ENCODE measurements around the gene CCDC33.

Gene CCDC33

DNA sequence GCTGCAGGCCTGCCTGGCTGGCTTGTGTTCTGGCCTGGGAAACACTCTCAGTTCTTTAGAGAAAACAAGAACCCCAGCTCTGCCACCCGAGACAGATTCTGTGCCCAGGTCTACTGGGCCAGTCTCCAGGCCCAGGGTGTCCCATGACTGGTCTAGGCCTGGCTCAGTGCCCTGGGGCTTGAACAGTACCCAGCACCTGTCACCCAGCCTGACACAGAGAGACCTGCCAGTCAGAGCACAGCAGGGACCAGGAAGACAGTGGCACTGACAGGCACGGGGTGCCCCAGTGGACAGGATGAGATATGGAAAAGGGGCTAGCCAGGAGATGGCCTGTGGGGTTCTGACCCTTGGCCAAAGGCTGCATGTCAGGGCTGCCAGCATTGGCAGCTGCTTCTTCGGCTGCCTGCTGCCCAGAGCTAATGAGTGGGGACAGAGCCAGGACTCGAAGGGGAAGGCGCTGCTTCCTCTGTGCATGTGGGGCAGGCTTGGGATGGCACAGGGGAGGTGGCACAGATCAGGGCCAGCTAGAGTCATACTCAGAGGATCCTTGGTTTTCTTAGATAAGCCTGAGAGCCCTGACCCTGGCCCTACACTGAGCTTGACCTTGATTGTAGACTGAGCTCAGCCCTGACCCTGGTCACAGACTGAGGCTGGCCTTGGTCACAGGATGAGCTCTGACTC, 15.1 kb downstream of the CCDC33 start:
- CTCF ChIA-PET: interaction anchor here (1.8 kb wide), 1 partner anchor 10 kb away, joined by 9 read pairs; no protein-coding TSS in a partner anchor
- no peak overlapping the region for H3K4me3 ChIP-seq (ENCODE audit: control insufficient read depth in 1 of 7, extremely low read depth in 1 of 7, insufficient read depth in 4 of 7, low read depth in 2 of 7, low read length in 6 of 7)
- POLR2A ChIA-PET: no interaction called here
- H3K4me1 ChIP-seq (ENCODE audit: control extremely low read depth in 1 of 4, control insufficient read depth in 4 of 4, insufficient read depth in 4 of 4, low read length in 3 of 4): no peaks in the 10 kb centered on the region
- no peaks in the 10 kb centered on the region for H3K9me3 ChIP-seq (ENCODE audit: control extremely low read depth in 1 of 5, control insufficient read depth in 4 of 5, insufficient read depth in 2 of 5, low read depth in 1 of 5, low read length in 4 of 5)
- DNase-seq: no peak
- no peak overlapping the region for H3K27ac ChIP-seq (ENCODE audit: insufficient read depth in 1 of 2, low read depth in 1 of 2, low read length in 2 of 2, poor library complexity in 1 of 2, severe bottlenecking in 2 of 2)
- H3K27me3 ChIP-seq (replicated peaks in 2 of 5; ENCODE audit: control insufficient read depth in 4 of 5, insufficient read depth in 5 of 5, low read length in 4 of 5): peaks cover 0 to 23% (median 6%) of the 10 kb centered on the region in 5 experiments
- 94% methylated on average over 5 of the region's 5 CpGs for WGBS (ENCODE audit: insufficient coverage)
- H3K36me3 ChIP-seq (ENCODE audit: control insufficient read depth in 4 of 4, insufficient read depth in 4 of 4, low read length in 3 of 4): no peaks in the 10 kb centered on the region

DNA sequence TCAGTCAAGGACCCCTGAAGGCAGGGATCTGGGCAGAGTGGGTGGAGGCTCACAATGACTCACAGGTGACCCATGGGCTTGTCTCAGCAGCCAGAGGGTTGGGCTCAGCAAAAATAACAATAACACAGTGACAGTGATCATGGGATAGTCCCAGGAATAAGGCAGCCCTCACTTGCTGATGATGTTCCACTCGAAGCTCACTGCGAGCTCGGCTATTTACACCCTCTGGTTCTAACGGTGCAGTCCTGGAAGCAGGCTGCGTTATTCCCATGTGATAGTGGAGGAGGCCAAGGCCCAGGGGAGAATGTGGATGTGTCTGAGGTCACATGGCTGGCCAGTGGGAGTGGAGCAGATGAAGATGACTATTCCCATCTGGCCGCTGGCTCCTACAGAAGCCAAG, 16.2 kb downstream of the CCDC33 start:
- POLR2A ChIA-PET: no interaction called here

DNA sequence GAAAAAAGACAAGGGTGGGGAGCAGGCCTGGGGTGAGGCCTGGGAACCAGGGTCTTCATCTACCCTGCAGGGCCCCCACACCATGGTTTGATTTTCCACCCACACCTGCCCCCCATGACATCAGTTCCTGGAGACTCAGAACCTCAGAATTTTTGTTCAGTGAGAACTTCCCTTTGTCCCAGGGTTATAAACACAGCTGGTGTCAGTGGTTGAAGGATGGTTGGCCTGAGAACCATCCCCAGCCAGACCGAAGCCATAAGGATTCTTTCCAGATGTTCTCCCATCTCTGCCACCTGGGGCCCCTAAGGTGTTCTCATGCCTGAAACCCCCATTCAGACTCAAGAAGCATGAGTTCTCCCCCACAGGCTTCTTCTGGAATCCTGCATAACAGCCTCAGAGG, 16.6 kb downstream of the CCDC33 start:
- Histone ChIP-seq H3K36me3 (ENCODE audit: control insufficient read depth in 4 of 4, insufficient read depth in 4 of 4, low read length in 3 of 4) (no peaks in the 10 kb centered on the region), H3K4me3 (ENCODE audit: control insufficient read depth in 1 of 7, extremely low read depth in 1 of 7, insufficient read depth in 4 of 7, low read depth in 2 of 7, low read length in 6 of 7) (no peak overlapping the region), H3K27ac (ENCODE audit: insufficient read depth in 1 of 2, low read depth in 1 of 2, low read length in 2 of 2, poor library complexity in 1 of 2, severe bottlenecking in 2 of 2) (no peak overlapping the region), H3K27me3 (replicated peaks in 2 of 5; ENCODE audit: control insufficient read depth in 4 of 5, insufficient read depth in 5 of 5, low read length in 4 of 5) (peaks cover 0 to 17% (median 5%) of the 10 kb centered on the region in 5 experiments), H3K4me1 (ENCODE audit: control extremely low read depth in 1 of 4, control insufficient read depth in 4 of 4, insufficient read depth in 4 of 4, low read length in 3 of 4) (no peaks in the 10 kb centered on the region), H3K9me3 (ENCODE audit: control extremely low read depth in 1 of 5, control insufficient read depth in 4 of 5, insufficient read depth in 2 of 5, low read depth in 1 of 5, low read length in 4 of 5) (no peaks in the 10 kb centered on the region)
- ChIA-PET POLR2A (no interaction called here), CTCF (no interaction called here)
- 86% methylated on average over 1 of the region's 1 CpG for WGBS (ENCODE audit: insufficient coverage)
- DNase-seq: no peak

More for the DNA sequence above, 16.2 kb downstream of the CCDC33 start:
- no peak for DNase-seq
- no peak overlapping the region for H3K4me3 ChIP-seq (ENCODE audit: control insufficient read depth in 1 of 7, extremely low read depth in 1 of 7, insufficient read depth in 4 of 7, low read depth in 2 of 7, low read length in 6 of 7)
- H3K36me3 ChIP-seq (ENCODE audit: control insufficient read depth in 4 of 4, insufficient read depth in 4 of 4, low read length in 3 of 4): no peaks in the 10 kb centered on the region
- WGBS (ENCODE audit: insufficient coverage): 95% methylated on average over 6 of the region's 6 CpGs
- CTCF ChIA-PET: no interaction called here
- no peak overlapping the region for H3K27ac ChIP-seq (ENCODE audit: insufficient read depth in 1 of 2, low read depth in 1 of 2, low read length in 2 of 2, poor library complexity in 1 of 2, severe bottlenecking in 2 of 2)
- no peaks in the 10 kb centered on the region for H3K4me1 ChIP-seq (ENCODE audit: control extremely low read depth in 1 of 4, control insufficient read depth in 4 of 4, insufficient read depth in 4 of 4, low read length in 3 of 4)
- H3K9me3 ChIP-seq (ENCODE audit: control extremely low read depth in 1 of 5, control insufficient read depth in 4 of 5, insufficient read depth in 2 of 5, low read depth in 1 of 5, low read length in 4 of 5): no peaks in the 10 kb centered on the region
- peaks cover 0 to 17% (median 6%) of the 10 kb centered on the region in 5 experiments for H3K27me3 ChIP-seq (replicated peaks in 2 of 5; ENCODE audit: control insufficient read depth in 4 of 5, insufficient read depth in 5 of 5, low read length in 4 of 5)

DNA sequence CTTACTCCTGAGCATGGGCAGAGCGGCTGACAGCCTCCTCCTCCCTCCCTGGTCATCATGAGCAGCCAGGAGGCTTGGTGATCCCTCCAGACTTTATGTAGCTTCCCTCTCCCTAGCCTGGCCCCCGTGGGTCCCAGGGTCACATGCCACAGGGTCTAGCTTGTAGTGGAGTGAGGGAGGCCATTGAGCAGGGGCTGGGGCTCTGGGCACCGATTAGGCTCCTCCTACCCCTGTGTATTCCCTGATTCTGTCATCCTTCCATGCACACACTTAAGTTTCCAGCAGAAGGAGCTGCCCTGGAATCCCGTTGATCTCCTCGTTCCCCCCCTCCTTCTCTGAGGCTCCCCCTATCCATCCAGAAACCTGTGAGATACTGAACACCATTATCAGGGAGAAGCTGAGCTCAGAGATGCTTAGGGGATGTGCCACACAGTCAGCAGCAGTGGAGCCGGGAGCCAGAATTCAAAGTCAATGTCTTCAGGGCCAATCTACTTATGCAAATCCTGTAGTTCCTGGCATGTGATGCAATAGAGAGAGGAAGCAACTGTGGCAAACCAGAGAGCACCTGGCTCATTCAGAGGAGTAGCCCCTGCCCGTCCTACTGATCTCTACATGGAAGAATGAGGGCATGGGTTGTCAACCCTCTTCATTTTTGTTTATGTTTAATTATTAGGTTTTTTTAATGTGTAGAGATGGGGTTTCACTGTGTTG, 17.2 kb downstream of the CCDC33 start:
- 83% methylated on average over 4 of the region's 7 CpGs for WGBS (ENCODE audit: insufficient coverage)
- DNase-seq: no peak
- H3K4me1 ChIP-seq (ENCODE audit: control extremely low read depth in 1 of 4, control insufficient read depth in 4 of 4, insufficient read depth in 4 of 4, low read length in 3 of 4): no peaks in the 10 kb centered on the region
- no peaks in the 10 kb centered on the region for H3K9me3 ChIP-seq (ENCODE audit: control extremely low read depth in 1 of 5, control insufficient read depth in 4 of 5, insufficient read depth in 2 of 5, low read depth in 1 of 5, low read length in 4 of 5)
- no peak overlapping the region for H3K4me3 ChIP-seq (ENCODE audit: control insufficient read depth in 1 of 7, extremely low read depth in 1 of 7, insufficient read depth in 4 of 7, low read depth in 2 of 7, low read length in 6 of 7)
- no peaks in the 10 kb centered on the region for H3K36me3 ChIP-seq (ENCODE audit: control insufficient read depth in 4 of 4, insufficient read depth in 4 of 4, low read length in 3 of 4)
- ChIA-PET POLR2A (no interaction called here), CTCF (no interaction called here)
- H3K27me3 ChIP-seq (replicated peaks in 2 of 5; ENCODE audit: control insufficient read depth in 4 of 5, insufficient read depth in 5 of 5, low read length in 4 of 5): peaks cover 0 to 20% (median 5%) of the 10 kb centered on the region in 5 experiments
- H3K27ac ChIP-seq (ENCODE audit: insufficient read depth in 1 of 2, low read depth in 1 of 2, low read length in 2 of 2, poor library complexity in 1 of 2, severe bottlenecking in 2 of 2): no peak overlapping the region

- ChIA-PET POLR2A (no interaction called here), CTCF (interaction anchor here (1.0 kb wide), 1 partner anchor 51 kb away, joined by 3 read pairs; no protein-coding TSS in a partner anchor)
- no peak overlapping the region for H3K27ac ChIP-seq (ENCODE audit: insufficient read depth in 1 of 2, low read depth in 1 of 2, low read length in 2 of 2, poor library complexity in 1 of 2, severe bottlenecking in 2 of 2)
- H3K9me3 ChIP-seq (ENCODE audit: control extremely low read depth in 1 of 5, control insufficient read depth in 4 of 5, insufficient read depth in 2 of 5, low read depth in 1 of 5, low read length in 4 of 5): no peaks in the 10 kb centered on the region
- H3K4me1 ChIP-seq (ENCODE audit: control extremely low read depth in 1 of 4, control insufficient read depth in 4 of 4, insufficient read depth in 4 of 4, low read length in 3 of 4): no peaks in the 10 kb centered on the region
- H3K36me3 ChIP-seq (ENCODE audit: control insufficient read depth in 4 of 4, insufficient read depth in 4 of 4, low read length in 3 of 4): no peaks in the 10 kb centered on the region
- WGBS (ENCODE audit: insufficient coverage): 79% methylated on average over 3 of the region's 6 CpGs
- H3K4me3 ChIP-seq (ENCODE audit: control insufficient read depth in 1 of 7, extremely low read depth in 1 of 7, insufficient read depth in 4 of 7, low read depth in 2 of 7, low read length in 6 of 7): no peak overlapping the region
- peaks cover 0 to 32% (median 14%) of the 10 kb centered on the region in 5 experiments for H3K27me3 ChIP-seq (replicated peaks in 2 of 5; ENCODE audit: control insufficient read depth in 4 of 5, insufficient read depth in 5 of 5, low read length in 4 of 5)
- DNase-seq: no peak
These were observed 21.0 kb downstream of the CCDC33 start for GRCh38 chr15:74257105-74257504.

DNA sequence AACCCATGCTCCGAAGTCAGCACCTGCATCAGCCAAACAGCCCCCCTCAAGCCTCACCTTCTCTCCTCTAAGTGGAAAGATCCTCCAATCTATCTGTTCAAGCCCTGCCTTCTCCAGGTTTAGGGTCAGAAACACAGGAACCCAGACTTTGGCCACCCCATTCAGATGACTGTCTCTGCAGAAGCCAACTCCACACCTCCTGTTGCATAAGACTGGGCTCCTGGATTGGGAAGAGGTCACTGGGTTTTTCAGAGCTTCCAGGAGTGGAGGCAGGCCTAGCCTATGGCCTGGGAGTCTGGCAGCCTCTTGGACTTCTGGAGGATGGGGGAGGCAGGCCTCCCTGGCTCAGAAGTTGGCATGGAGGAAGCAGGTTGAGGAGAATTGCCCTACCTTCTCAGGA, 21.5 kb downstream of the CCDC33 start:
- H3K27ac ChIP-seq (ENCODE audit: insufficient read depth in 1 of 2, low read depth in 1 of 2, low read length in 2 of 2, poor library complexity in 1 of 2, severe bottlenecking in 2 of 2): no peak overlapping the region
- no peaks in the 10 kb centered on the region for H3K9me3 ChIP-seq (ENCODE audit: control extremely low read depth in 1 of 5, control insufficient read depth in 4 of 5, insufficient read depth in 2 of 5, low read depth in 1 of 5, low read length in 4 of 5)
- H3K4me1 ChIP-seq (ENCODE audit: control extremely low read depth in 1 of 4, control insufficient read depth in 4 of 4, insufficient read depth in 4 of 4, low read length in 3 of 4): no peaks in the 10 kb centered on the region
- CTCF ChIA-PET: interaction anchor here (1.0 kb wide), 1 partner anchor 50 kb away, joined by 3 read pairs; no protein-coding TSS in a partner anchor
- peaks cover 0 to 35% (median 13%) of the 10 kb centered on the region in 5 experiments for H3K27me3 ChIP-seq (replicated peaks in 2 of 5; ENCODE audit: control insufficient read depth in 4 of 5, insufficient read depth in 5 of 5, low read length in 4 of 5)
- POLR2A ChIA-PET: no interaction called here
- WGBS (ENCODE audit: insufficient coverage): 88% methylated on average over 1 of the region's 1 CpG
- no peak for DNase-seq
- no peaks in the 10 kb centered on the region for H3K36me3 ChIP-seq (ENCODE audit: control insufficient read depth in 4 of 4, insufficient read depth in 4 of 4, low read length in 3 of 4)
- no peak overlapping the region for H3K4me3 ChIP-seq (ENCODE audit: control insufficient read depth in 1 of 7, extremely low read depth in 1 of 7, insufficient read depth in 4 of 7, low read depth in 2 of 7, low read length in 6 of 7)

Measured in common myeloid progenitor, CD34-positive (primary cell).